Measurements from ENCODE around the gene VAV2. TPM values are rescaled to one million over a fixed set of nuclear protein-coding genes. Genes with fewer than 3 reads are reported as not detected.

The VAV2 gene
- total RNA-seq, 2 donors from 2014 or later: 3.4 to 6.0 TPM

DNA sequence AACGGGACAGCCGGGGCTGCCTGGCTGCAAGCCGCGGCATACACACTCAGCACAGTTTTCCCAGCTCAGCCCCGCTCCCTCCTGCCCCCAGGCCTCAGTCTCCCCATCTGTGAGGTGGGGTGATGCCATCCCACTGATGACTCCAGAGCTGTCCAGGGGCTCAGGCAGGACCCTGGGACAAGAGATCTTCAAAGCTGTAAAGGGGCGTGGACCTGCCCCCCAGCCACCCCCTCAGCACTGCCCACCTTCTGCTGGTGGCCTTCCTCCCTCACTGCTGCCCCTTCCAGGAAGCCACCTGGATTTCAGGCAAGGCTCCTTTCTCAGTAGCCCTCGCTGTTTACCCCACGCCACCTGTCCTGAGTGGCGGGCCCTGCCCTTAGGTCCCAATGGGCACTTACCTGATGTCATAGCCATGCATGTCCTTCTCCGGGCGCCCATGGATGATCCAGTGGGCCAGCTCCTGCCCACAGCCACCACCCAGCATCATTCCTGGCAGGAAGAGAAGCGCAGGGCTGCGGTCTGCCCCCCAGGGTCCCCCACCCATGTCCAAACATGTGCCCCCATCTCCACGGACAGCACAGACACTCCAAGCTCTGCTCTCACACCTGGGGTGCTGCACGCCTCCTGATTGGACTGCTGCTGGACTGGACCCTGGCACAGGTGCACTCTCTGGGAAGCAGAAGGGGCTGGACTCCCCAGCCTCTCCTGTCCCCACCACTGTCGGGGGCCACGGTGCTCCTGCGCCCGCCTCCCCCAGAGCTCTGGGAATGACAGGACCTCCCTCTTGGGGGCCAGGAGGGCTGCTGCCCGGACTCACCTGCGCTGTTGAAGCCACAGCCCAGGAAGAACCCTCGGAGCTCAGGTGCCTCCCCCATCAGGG lies 279.7 kb downstream of the VAV2 start:
- DNase-seq (ENCODE audit: low spot score): no peak
- no peaks in the 10 kb centered on the region for H3K27me3 ChIP-seq

More for the DNA sequence above, 279.7 kb downstream of the VAV2 start:
- TF ChIP-seq, protein P1, sequence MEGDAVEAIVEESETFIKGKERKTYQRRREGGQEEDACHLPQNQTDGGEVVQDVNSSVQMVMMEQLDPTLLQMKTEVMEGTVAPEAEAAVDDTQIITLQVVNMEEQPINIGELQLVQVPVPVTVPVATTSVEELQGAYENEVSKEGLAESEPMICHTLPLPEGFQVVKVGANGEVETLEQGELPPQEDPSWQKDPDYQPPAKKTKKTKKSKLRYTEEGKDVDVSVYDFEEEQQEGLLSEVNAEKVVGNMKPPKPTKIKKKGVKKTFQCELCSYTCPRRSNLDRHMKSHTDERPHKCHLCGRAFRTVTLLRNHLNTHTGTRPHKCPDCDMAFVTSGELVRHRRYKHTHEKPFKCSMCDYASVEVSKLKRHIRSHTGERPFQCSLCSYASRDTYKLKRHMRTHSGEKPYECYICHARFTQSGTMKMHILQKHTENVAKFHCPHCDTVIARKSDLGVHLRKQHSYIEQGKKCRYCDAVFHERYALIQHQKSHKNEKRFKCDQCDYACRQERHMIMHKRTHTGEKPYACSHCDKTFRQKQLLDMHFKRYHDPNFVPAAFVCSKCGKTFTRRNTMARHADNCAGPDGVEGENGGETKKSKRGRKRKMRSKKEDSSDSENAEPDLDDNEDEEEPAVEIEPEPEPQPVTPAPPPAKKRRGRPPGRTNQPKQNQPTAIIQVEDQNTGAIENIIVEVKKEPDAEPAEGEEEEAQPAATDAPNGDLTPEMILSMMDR (IDR thresholded peaks at IDR 0.05): no peak
- Histone ChIP-seq H3K4me1 (peaks cover 0 to 34% of the 10 kb centered on the region in 2 donors), H3K9me3 (no peaks in the 10 kb centered on the region), H3K4me3 (no peak overlapping the region), H3K36me3 (no peaks in the 10 kb centered on the region), H3K27ac (no peak overlapping the region)

Other genes starting within 250 kb of the VAV2 start
- gene BRD3OS, start 33.2 kb upstream of the VAV2 start, total RNA-seq: 10 to 100 TPM in 1 of 2 donors, 1 to 10 TPM in 1; 7.8 to 11.2 TPM
- 10 to 100 TPM; 14.1 to 18.5 TPM for gene BRD3, start 75.7 kb upstream of the VAV2 start, total RNA-seq
- 10 to 100 TPM; 14.1 to 17.5 TPM for gene WDR5, start 143.8 kb upstream of the VAV2 start, total RNA-seq
- not detected for gene RNU6ATAC, start 172.2 kb upstream of the VAV2 start, total RNA-seq